IPS-11a (cell line): ENCODE results near the gene MID1.

Experiments
- H3K4me3 ChIP-seq: one replicate; pipeline ENCODE4 v1.5.1; 2013; ENCODE audit warnings: low read depth, low read length, control low read depth

The MID1 gene

GRCh38 chrX:10447564-10448214, 172.7 kb downstream of the MID1 start:
- no peak overlapping the region for H3K4me3 ChIP-seq

GRCh38 chrX:10444204-10444603, 176.2 kb downstream of the MID1 start:
- H3K4me3 ChIP-seq: no peak overlapping the region

GRCh38 chrX:10441464-10441863, 178.9 kb downstream of the MID1 start:
- no peak overlapping the region for H3K4me3 ChIP-seq

- H3K4me3 ChIP-seq: no peak overlapping the region
Measured at GRCh38 chrX:10433296-10433965, 187.0 kb downstream of the MID1 start.

- H3K4me3 ChIP-seq: no peak overlapping the region
Measured at GRCh38 chrX:10429908-10430307, 190.5 kb downstream of the MID1 start.

- no peak overlapping the region for H3K4me3 ChIP-seq
Measured at GRCh38 chrX:10427249-10427648, 193.1 kb downstream of the MID1 start.

- no peak overlapping the region for H3K4me3 ChIP-seq
Measured at GRCh38 chrX:10423716-10424115, 196.7 kb downstream of the MID1 start.

GRCh38 chrX:10420134-10420533, 200.3 kb downstream of the MID1 start:
- H3K4me3 ChIP-seq: no peak overlapping the region

GRCh38 chrX:10416424-10416823, 204.0 kb downstream of the MID1 start:
- H3K4me3 ChIP-seq: no peak overlapping the region

GRCh38 chrX:10415306-10416001, 204.9 kb downstream of the MID1 start:
- no peak overlapping the region for H3K4me3 ChIP-seq

GRCh38 chrX:10414862-10415261, 205.5 kb downstream of the MID1 start:
- no peak overlapping the region for H3K4me3 ChIP-seq

- H3K4me3 ChIP-seq: no peak overlapping the region
Measured at GRCh38 chrX:10414156-10414824, 206.1 kb downstream of the MID1 start.

GRCh38 chrX:10404436-10404835, 215.9 kb downstream of the MID1 start:
- H3K4me3 ChIP-seq: no peak overlapping the region

- H3K4me3 ChIP-seq: no peak overlapping the region
Measured at GRCh38 chrX:10401239-10401638, 219.1 kb downstream of the MID1 start.

GRCh38 chrX:10399043-10399741, 221.2 kb downstream of the MID1 start:
- H3K4me3 ChIP-seq: no peak overlapping the region

- no peak overlapping the region for H3K4me3 ChIP-seq
Measured at GRCh38 chrX:10398215-10398614, 222.2 kb downstream of the MID1 start.

GRCh38 chrX:10397349-10397748, 223.0 kb downstream of the MID1 start:
- H3K4me3 ChIP-seq: no peak overlapping the region

- H3K4me3 ChIP-seq: no peak overlapping the region
Measured at GRCh38 chrX:10395643-10396042, 224.7 kb downstream of the MID1 start.
